GM18873 (cell line): ENCODE measurements around the gene CTIF.

Experiments
- ATAC-seq: cut with Tn5 transposase; IDR thresholded peaks from one replicate; pipeline ENCODE4 v1.9.1; 2021; ENCODE audit warnings: mild to moderate bottlenecking, moderate library complexity, moderate number of reproducible peaks; ENCODE audit not compliant: unreplicated experiment, low FRiP score

The CTIF gene

DNA sequence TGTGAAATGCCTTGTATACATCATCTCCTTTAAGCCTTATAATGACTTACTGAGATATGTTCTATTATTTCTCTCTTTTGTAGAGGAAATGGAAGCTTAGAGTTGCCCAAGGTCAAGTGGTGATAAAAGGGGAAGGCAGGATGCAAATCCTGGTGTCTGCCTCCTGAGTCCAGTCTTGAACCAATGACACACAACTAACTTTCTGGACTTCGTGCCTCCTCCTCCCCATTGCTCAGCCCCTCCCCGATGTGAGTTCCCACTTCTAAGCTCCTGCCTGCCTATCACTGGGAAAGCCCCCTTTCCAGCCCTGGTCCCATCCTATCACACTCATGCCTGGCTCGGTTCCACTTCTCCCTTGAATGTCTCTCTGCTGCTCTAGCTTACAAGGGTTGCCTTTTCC, 6.9 kb upstream of the CTIF start:
- ATAC-seq = no peak

DNA sequence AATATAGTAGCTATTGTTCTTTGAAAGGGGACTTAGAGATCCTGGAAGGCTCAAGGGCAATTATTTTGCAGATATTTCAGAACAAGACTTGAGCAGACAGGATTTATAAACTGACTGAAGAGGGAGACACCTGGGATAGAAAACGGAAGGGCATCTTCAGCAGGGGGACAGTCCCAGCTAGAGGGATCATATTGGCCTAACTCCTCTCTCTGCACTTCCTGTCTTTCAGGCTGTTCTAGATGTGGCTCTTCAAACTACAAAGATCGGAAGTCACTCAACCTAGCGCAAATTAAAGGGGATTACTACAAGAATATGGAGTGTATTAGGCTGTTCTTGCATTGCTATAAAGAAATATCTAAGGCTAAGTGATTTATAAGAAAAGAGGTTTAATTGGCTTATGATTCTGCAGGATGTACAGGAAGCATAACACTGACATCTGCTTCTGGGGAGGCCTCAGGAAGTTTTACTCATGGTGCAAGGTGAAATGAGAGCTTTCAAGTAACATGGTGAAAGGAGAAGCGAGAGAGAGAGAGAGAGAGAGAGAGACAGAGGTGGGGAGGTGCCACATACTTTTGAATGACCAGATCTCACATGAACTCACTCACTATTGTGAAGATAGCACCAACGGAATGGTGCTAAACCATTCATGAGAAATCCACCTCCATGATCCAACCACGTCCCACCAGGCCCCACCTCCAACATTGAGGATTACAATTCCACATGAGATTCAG, 5.3 kb upstream of the CTIF start:
- no peak for ATAC-seq

GRCh38 chr18:48534364-48534763, 4.5 kb upstream of the CTIF start:
- ATAC-seq = no peak

DNA sequence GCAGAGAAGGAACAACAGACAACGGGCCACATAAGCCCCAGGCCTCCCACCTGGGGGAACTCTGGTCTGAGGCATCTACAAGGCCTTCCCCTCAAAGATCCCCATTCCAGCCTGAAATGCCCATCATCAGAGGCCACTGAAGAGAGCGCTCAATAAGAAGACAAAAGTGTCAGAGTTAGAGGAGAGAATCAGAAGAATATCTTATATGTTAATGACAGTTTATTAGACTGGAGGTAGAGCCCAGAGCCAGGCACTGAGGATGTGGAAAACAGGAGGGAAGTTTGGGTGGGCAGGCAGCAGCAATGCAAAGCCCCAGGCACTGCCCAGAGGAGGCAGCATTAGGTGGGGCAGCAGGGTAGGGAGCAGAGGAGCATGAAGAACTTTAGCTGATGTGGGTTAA, 2.9 kb upstream of the CTIF start:
- no peak for ATAC-seq

DNA sequence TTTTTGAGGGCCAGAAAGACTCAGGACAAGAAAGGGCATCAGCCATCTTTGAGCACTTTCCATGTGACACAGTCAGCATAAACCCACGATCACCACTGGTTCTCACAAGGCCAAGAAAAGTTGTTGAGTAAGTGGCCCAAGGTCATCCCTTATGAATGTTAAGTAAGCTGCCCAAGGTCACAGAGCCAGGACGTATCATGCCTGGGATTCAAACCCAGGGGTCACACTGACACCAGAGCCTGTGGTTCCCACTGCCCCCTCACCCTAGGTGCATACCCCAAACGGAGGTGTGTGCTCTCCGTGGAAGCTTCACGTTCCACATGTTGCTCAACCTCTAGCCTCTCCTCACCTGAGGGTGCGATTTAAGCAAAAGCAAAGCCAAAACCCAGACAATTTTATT, 2.3 kb upstream of the CTIF start:
- ATAC-seq = no peak

DNA sequence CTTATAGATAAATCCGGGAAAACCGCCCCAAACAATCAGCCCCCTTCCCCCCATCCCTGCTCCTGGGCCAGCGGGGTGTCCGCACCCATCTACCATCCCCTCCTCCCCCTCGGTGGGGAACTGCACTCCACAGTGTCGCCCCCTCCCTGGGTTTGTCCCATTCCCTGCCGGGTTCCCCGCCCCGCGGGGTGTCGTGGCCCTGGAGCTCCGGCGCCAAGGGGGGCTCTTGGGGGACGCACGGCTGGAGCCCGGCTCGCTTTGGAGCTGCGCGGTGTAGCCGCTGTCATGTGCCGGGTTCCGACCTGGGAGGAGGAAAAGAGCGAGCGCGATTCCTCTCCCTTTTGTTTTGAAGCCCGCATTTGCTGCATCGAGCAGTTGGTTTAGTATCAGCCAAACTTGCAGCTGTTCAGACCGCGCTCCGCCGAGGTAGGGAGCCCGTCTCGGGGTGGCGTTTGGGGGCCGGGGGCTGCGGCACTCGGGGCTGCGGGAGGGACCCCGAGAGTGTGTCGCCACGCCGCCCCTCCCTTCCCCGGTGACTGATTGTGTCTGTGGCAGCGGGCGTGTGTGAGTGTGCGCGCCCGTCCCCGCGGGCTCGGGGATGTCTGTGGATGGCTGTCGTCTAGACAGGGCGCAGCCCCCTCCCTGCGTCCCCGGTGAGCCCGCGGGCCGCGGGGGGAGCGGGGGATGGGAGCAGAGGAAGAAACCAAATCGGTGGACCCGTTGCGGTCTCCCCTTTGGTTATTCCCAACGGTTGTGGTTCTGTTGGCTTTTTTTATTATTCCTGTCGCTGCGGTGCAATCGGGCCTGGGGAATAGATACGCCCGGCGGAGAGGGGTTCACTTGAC, 797 bp downstream of the CTIF start:
- ATAC-seq = no peak

DNA sequence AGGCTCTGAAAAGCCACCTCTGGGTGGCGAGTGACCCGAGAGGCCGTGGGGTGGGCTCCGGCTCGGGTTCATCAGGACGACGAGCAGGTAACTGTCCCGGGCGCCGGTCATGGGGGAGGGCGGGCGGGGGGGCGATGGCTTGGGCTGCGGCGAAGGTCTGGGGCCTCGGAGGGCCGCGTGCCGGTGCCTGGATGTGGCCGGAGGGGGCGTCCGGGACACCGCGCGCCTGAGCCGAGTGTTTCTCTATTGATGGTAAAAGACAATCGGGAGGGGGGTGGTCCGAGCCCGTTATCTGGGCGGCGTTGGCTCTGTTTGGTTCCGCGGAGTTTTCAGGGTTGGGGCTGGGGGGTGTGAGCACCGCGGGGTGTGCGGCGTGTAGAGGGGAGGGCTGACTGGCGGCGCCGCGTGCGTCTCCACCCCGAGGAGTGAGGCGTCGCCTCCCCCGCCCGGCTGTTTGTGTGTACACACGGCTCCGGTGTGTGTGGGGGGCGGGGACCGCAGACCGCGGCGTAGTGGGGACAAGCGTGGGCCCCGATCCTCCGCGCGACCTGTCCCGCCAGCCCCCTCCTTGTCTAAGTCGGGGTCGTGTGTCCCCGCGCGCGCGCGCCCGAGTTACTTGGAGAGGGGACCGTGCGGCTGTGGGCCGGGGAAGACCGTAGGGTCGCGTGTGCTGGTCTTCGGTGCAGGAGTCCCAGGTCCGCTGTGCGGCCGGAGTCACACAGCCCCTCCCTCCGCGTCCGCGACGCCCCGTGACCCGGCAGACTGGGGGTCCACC, 1.6 kb downstream of the CTIF start:
- ATAC-seq = no peak

- ATAC-seq = no peak
Observed at GRCh38 chr18:48541026-48541746, 2.4 kb downstream of the CTIF start.

- ATAC-seq = no peak
Observed at GRCh38 chr18:48541747-48542400, 3.0 kb downstream of the CTIF start.

GRCh38 chr18:48542513-48543181, 3.8 kb downstream of the CTIF start:
- ATAC-seq = no peak

DNA sequence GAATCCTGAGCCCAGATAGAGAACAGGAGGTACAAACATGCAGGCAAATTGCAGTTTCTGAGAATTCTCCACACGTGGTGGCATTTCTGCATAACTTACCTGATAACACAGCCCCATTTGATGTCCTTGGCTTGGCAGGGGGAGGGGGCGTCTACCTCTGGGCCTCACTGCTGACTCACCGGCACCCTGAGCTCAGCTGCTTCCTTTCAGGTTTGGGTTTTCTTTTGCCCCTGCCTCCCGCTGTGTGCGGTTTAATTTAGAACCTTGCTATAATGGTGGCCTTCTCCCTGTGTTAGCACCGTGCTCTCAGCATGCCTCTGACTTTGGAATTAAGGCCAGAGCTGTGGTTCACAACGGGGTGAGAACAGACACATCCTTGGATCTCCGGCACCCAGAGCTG, 4.4 kb downstream of the CTIF start:
- ATAC-seq = no peak

DNA sequence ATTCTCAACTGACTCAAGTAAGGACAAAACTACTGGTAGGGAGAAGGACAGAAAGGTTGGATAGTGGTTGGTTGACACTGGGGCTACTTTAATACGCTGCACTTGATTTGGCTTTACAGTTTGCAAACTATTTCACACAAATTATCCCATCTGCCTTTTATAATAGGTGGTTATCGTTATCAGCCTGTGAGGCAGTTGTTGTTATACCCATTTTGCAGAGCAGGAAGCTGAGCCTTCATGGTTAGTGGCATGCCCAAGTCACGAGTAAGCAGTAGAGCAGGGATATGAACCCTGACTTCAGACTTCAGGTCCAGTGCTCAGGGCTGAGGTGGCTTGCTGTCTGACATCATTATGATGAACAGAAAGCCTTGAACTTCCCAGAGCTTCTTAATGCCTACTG, 5.3 kb downstream of the CTIF start:
- ATAC-seq = no peak

- no peak for ATAC-seq
Observed at GRCh38 chr18:48544661-48545415, 6.0 kb downstream of the CTIF start.

GRCh38 chr18:48545757-48546321, 7.0 kb downstream of the CTIF start:
- no peak for ATAC-seq

DNA sequence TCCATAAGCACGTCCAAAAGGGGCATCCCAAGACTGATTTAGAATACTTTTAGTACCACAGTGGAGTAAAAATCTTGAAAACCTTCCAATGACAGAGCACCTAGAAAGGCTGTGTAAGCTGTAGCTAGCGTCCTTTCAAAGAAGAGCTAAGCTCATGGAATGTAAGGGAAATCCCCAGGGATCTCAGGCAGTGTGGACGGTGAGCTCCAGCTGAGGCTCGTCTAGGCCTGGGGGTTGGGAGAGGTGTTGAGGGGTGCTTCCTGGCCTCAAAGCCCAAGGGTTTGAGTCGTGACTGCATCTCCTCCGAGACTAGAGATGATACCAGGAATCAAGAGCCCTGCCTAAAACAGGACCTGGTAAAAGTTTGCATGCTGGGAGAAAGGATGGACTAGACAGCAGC, 7.6 kb downstream of the CTIF start:
- no peak for ATAC-seq

- no peak for ATAC-seq
Observed at GRCh38 chr18:48547531-48547981, 8.7 kb downstream of the CTIF start.

DNA sequence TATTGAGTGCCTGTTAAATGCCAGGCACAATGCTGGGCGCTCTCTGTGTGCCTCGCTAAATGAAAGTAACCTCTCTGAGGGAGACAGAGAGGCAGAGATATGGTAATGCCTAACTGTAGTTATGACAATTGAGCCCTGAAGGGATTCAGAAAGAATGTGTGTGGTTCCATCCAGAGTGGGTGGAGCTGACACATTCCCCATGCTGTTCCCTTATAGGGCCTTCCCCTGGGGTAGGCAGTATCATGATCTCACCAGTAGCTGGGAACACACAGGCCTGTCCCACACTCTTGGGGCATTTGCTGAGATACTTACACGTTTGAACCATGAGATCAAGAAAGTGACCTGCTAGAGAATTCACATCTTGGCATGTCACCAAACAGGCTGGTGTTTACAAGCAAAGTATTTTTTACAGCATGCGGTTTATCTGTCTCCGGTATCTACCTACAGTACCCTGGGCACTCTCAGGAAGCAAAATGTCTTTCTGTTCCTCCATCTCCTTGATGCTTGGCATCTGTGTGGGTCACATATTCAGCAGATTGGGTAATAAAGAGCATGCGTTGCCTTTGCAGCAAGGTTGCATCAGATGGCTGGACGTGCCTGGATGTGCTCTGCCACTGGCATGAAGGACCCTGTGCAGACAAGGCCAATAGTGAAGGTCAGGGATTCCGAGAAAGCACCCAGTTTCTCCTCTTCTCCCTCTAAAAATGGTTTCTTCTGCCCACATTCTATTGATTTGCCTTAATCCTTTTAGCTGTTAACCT, 9.4 kb downstream of the CTIF start:
- ATAC-seq = no peak

GRCh38 chr18:48548921-48549320, 10.1 kb downstream of the CTIF start:
- ATAC-seq = no peak
